Smooth muscle cell (in vitro differentiated cells): ENCODE results near the gene KIAA1671. TPM values are rescaled to one million over a fixed set of nuclear protein-coding genes. Genes with fewer than 3 reads are reported as not detected.

Experiments used
- DNase-seq: peaks from one replicate; lab custom pipeline; 2025; ENCODE audit not compliant: unreplicated experiment; lab: John Stamatoyannopoulos, UW
- H2AFZ ChIP-seq: fragments of 200-600 bp; sonication (generic); 2 replicates; pipeline ENCODE4 v1.6.0; 2016; ENCODE audit warnings: antibody characterized with exemption, low read depth, mild to moderate bottlenecking
- H3F3A ChIP-seq: fragments of 200-600 bp; sonication (generic); 2 replicates; pipeline ENCODE4 v1.6.0; 2017; ENCODE audit warnings: antibody characterized with exemption, low read depth
- H3K27ac ChIP-seq: fragments of 200-600 bp; sonication (generic); 2 replicates; pipeline ENCODE4 v1.5.1; 2016; ENCODE audit warnings: low read depth, mild to moderate bottlenecking
- H3K27me3 ChIP-seq: fragments of 200-600 bp; sonication (generic); 2 replicates; pipeline ENCODE4 v1.6.1; 2016; ENCODE audit warnings: low read depth, mild to moderate bottlenecking
- H3K36me3 ChIP-seq: fragments of 200-600 bp; sonication (generic); 2 replicates; pipeline ENCODE4 v1.5.1; 2016; ENCODE audit warnings: low read depth
- H3K4me1 ChIP-seq: fragments of 200-600 bp; sonication (generic); 2 replicates; pipeline ENCODE4 v1.5.1; 2016; ENCODE audit warnings: low read depth
- H3K4me2 ChIP-seq: fragments of 200-600 bp; sonication (generic); 2 replicates; pipeline ENCODE4 v1.6.0; 2016; ENCODE audit warnings: mild to moderate bottlenecking
- H3K4me3 ChIP-seq: fragments of 200-600 bp; sonication (generic); 2 replicates; pipeline ENCODE4 v1.5.1; 2016; ENCODE audit warnings: mild to moderate bottlenecking
- H3K79me2 ChIP-seq: fragments of 200-600 bp; sonication (generic); 2 replicates; pipeline ENCODE4 v1.6.0; 2016; ENCODE audit warnings: low read depth, mild to moderate bottlenecking
- H3K9ac ChIP-seq: fragments of 200-600 bp; sonication (generic); 2 replicates; pipeline ENCODE4 v1.6.0; 2016; ENCODE audit warnings: low read depth
- H3K9me3 ChIP-seq: fragments of 200-600 bp; sonication (generic); replicated peaks from 2 replicates; pipeline ENCODE4 v1.5.1; 2016; ENCODE audit warnings: low read depth
- H4K20me1 ChIP-seq: fragments of 200-600 bp; sonication (generic); 2 replicates; pipeline ENCODE4 v1.6.0; 2016; ENCODE audit warnings: low read depth
- WGBS: methylation state at CpG from one replicate; pipeline ENCODE4 v1.1.7; 2016; ENCODE audit warnings: low lambda C conversion rate; 5-methylcytosine and 5-hydroxymethylcytosine counted together
- polyA plus RNA-seq: library from polyadenylated mRNA; unstranded; fragments of >200 nt; fragmentation: Nextera tagmentation; extraction: Ambion mirVana; gene quantifications from 2 replicates; pipeline ENCODE4 v1.2.1, GENCODE V29; 2016
- total RNA-seq: library from RNA; depleted of rRNA; stranded (reverse); fragments of >200 nt; gene quantifications from 2 replicates; pipeline ENCODE4 v1.2.3, GENCODE V29; 2014
- TF ChIP-seq, protein P1 (sequence below): fragments of 200-600 bp; sonication (generic); IDR thresholded peaks from 2 replicates; pipeline ENCODE4 v1.5.1; 2017; ENCODE audit warnings: borderline replicate concordance, mild to moderate bottlenecking, antibody characterized with exemption; ENCODE audit not compliant: insufficient read depth, poor library complexity, severe bottlenecking

Gene KIAA1671
- total and polyA plus RNA-seq, 2 experiments from 2014 or later = 1.7 to 7.6 TPM

DNA sequence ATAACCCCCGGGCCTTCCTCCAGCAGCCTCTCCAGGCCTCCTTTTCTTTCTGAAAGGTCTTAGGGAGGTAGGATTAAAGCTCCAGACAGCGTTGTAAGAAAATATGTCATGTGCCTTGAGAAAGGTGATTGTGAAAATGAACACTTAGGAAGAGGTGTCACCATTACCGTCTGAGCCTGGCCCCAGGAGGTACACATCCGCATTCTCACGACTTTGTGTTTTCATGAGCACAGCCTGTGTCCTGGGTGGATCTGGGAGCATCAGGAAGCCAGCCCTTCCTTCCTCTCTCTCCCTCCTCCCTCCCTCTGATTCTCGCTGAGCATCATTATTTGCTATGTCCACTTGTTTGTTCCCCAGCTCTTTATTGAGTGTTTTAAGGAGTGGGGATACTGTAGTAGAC, 142.1 kb downstream of the KIAA1671 start:
- Histone ChIP-seq H3K27ac (no peak overlapping the region), H3K9me3 (no peaks in the 10 kb centered on the region), H3K9ac (no peak overlapping the region), H2AFZ (no peak overlapping the region), H4K20me1 (no peaks in the 10 kb centered on the region), H3K27me3 (no peaks in the 10 kb centered on the region), H3K79me2 (no peaks in the 10 kb centered on the region), H3K4me3 (no peak overlapping the region), H3K4me2 (no peak overlapping the region), H3F3A (no peaks in the 10 kb centered on the region), H3K4me1 (no peaks in the 10 kb centered on the region), H3K36me3 (no peaks in the 10 kb centered on the region)
- 89% methylated on average over 6 of the region's 6 CpGs for WGBS
- no peak for DNase-seq
- TF ChIP-seq, protein P1, sequence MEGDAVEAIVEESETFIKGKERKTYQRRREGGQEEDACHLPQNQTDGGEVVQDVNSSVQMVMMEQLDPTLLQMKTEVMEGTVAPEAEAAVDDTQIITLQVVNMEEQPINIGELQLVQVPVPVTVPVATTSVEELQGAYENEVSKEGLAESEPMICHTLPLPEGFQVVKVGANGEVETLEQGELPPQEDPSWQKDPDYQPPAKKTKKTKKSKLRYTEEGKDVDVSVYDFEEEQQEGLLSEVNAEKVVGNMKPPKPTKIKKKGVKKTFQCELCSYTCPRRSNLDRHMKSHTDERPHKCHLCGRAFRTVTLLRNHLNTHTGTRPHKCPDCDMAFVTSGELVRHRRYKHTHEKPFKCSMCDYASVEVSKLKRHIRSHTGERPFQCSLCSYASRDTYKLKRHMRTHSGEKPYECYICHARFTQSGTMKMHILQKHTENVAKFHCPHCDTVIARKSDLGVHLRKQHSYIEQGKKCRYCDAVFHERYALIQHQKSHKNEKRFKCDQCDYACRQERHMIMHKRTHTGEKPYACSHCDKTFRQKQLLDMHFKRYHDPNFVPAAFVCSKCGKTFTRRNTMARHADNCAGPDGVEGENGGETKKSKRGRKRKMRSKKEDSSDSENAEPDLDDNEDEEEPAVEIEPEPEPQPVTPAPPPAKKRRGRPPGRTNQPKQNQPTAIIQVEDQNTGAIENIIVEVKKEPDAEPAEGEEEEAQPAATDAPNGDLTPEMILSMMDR = no peak

DNA sequence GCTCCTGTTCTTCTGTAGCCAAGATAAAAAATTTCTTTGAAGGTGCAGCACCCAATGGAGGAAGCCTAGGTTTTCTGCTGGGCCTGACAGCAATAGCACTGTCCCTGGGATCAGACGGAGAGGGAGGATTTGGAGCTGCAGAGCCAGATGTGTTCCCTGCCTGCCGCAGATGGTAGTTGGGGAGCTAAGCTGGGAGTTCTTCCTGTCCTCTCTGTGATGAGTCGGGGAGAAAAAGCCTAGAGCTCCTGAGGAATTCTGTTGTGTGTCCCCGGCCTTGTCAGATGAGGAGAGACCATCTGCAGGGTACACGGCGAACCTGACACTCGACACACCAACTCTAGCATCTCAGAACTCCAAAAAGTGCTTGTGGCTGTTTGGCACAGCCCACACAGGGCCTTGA, 143.4 kb downstream of the KIAA1671 start:
- Histone ChIP-seq H3K36me3 (no peaks in the 10 kb centered on the region), H3K79me2 (no peaks in the 10 kb centered on the region), H3K27me3 (no peaks in the 10 kb centered on the region), H3K9me3 (no peaks in the 10 kb centered on the region), H3K4me2 (no peak overlapping the region), H3K27ac (no peak overlapping the region), H3K4me1 (no peaks in the 10 kb centered on the region), H2AFZ (no peak overlapping the region), H3K9ac (no peak overlapping the region), H4K20me1 (no peaks in the 10 kb centered on the region), H3K4me3 (no peak overlapping the region), H3F3A (no peaks in the 10 kb centered on the region)
- TF ChIP-seq, protein P1 = no peak
- DNase-seq = no peak
- 84% methylated on average over 7 of the region's 7 CpGs for WGBS

DNA sequence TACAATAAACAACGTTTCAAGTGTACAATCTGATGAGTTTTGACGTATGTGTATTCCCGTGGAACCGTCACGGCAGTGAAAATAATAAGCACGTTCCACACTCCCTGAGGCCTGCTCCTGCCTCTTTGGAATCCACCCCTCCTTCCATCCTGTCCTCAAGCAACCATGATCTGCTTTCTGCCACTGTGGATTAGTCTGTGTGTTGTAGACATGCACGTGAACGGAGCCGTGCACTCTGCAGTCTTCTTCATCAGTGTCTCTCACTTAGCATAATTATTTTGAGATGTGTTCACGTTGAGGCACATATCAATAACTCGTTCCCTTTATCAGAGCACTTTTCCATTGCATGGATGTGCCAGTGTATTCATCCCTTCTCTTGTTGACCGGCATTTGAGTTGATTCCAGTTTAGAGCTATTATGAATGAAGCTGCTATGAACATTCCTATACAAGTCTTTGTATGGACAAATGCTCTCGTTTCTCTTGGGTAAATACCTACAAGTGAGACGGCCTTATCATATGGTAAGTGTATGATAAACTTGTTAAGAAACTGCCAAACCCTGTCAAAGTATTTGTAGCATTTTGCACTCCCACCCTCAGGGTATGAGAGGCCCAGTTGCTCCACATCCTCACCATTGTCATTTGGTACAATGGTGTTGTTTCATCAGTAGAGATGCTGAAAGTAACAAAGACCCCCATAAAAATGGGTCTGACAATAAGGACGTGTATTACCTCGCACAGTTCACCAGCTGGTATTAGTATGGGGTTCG, 144.3 kb downstream of the KIAA1671 start:
- no peak overlapping the region for H3K9ac ChIP-seq

More for the DNA sequence above, 144.3 kb downstream of the KIAA1671 start:
- Histone ChIP-seq H3K4me3 (no peak overlapping the region), H3F3A (no peaks in the 10 kb centered on the region), H3K79me2 (no peaks in the 10 kb centered on the region), H2AFZ (no peak overlapping the region), H3K4me2 (no peak overlapping the region), H3K27ac (no peak overlapping the region), H3K9me3 (no peaks in the 10 kb centered on the region), H3K27me3 (no peaks in the 10 kb centered on the region), H3K36me3 (no peaks in the 10 kb centered on the region), H3K4me1 (no peaks in the 10 kb centered on the region), H4K20me1 (no peaks in the 10 kb centered on the region)
- no peak for DNase-seq
- WGBS = 93% methylated on average over 17 of the region's 17 CpGs
- TF ChIP-seq, protein P1 = no peak
